GM12878 (cell line): Measurements from ENCODE around the gene MRPS9. TPM values are rescaled to one million over a fixed set of nuclear protein-coding genes. Genes with fewer than 3 reads are reported as not detected.

ENCODE experiments used
- MYB ChIP-seq: fragments of 150-350 bp; IDR thresholded peaks from 2 replicates; pipeline ENCODE4 v1.6.1; 2014; ENCODE audit warnings: mild to moderate bottlenecking, low read depth, low read length, borderline replicate concordance
- NBN ChIP-seq: fragments of 450-650 bp; IDR thresholded peaks from 2 replicates; pipeline ENCODE4 v1.6.1; 2016
- NR2C2 ChIP-seq: IDR thresholded peaks from 2 replicates; pipeline ENCODE4 v1.6.1; 2011; ENCODE audit warnings: borderline replicate concordance, low read depth; ENCODE audit not compliant: control insufficient read depth, insufficient read length
- WRNIP1 ChIP-seq: IDR thresholded peaks from 2 replicates; pipeline ENCODE4 v1.6.1; 2011; ENCODE audit warnings: low read depth, low read length, improper control_type of control experiment, borderline replicate concordance
- polyA plus RNA-seq, 11 experiments: library from polyadenylated mRNA; depleted of rRNA in 4 of 11; unstranded in 6 of 11; stranded (reverse) in 5 of 11; fragments of >200 nt; fragmentation: Nextera tagmentation in 4 of 11; fragmentation: Illumina TruSeq in 1 of 11; extraction: Ambion mirVana in 4 of 11; extraction: Trizol in 1 of 11; gene quantifications; 1 replicate in 1 of 11; 2 replicates in 10 of 11; pipeline versions ENCODE4 v1.2.1 to v1.2.3, GENCODE V29; 2011 to 2016; ENCODE audit warnings: inconsistent platforms in 2 of 11, missing spikeins in 2 of 11, low read depth in 1 of 11
- total RNA-seq, 4 experiments: library from RNA; depleted of rRNA in 3 of 4; stranded (reverse); fragments of >200 nt in 3 of 4; fragmentation: Illumina TruSeq in 1 of 4; extraction: Trizol in 1 of 4; gene quantifications; 2 replicates each; pipeline versions ENCODE4 v1.2.1 to v1.2.3, GENCODE V29; 2013 to 2021
- TF ChIP-seq, protein P1 (sequence below): fragments of 450-650 bp; formaldehyde crosslinking; IDR thresholded peaks from 2 replicates; pipeline ENCODE4 v1.4.0; 2022; ENCODE audit warnings: mild to moderate bottlenecking, moderate library complexity
- TF ChIP-seq, protein P2 (sequence below), 3 experiments: IDR thresholded peaks in 2 of 3; conservative IDR thresholded peaks in 1 of 3; 2 replicates each; pipeline ENCODE4 v1.5.1; 2011; ENCODE audit warnings: low read depth in 3 of 3, low read length in 3 of 3, mild to moderate bottlenecking in 3 of 3, control low read depth in 2 of 3, moderate library complexity in 2 of 3, inconsistent platforms in 1 of 3, mixed read lengths in 1 of 3; ENCODE audit not compliant: control insufficient read depth in 2 of 3, insufficient read depth in 1 of 3; ENCODE audit errors: extremely low read depth in 1 of 3

Gene MRPS9
- total and polyA plus RNA-seq, 10 of the 15 experiments (the other 5 are each of a cell fraction or from before 2014, with no cell fraction given) = 39.1 to 111 (median 63.4) TPM

DNA sequence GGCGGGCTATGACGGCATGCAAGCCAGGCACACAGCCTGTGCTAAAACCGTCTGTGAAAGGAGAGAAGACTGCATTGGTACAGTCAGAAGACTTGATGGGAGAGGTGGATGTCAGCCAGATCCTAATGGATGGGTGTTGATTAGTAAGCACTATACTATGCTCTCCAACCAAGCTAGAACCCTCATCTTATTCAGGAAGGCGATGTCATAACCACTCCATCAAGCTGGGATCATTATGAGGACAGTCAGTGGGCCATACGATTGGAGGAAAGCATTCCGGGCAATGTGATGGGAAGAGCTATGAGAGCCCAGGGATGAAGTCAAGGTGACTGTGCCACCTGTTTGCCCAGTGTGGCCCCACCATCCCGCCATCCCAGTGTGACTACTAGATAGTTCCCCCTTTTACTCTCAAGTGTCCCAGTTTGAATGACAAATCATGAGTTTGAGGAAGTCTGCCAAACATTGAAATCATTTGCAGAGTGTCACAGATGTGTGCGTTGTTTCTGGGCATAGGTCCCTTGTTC is 66.4 kb downstream of the MRPS9 start (continued):
- TF ChIP-seq, protein P1, sequence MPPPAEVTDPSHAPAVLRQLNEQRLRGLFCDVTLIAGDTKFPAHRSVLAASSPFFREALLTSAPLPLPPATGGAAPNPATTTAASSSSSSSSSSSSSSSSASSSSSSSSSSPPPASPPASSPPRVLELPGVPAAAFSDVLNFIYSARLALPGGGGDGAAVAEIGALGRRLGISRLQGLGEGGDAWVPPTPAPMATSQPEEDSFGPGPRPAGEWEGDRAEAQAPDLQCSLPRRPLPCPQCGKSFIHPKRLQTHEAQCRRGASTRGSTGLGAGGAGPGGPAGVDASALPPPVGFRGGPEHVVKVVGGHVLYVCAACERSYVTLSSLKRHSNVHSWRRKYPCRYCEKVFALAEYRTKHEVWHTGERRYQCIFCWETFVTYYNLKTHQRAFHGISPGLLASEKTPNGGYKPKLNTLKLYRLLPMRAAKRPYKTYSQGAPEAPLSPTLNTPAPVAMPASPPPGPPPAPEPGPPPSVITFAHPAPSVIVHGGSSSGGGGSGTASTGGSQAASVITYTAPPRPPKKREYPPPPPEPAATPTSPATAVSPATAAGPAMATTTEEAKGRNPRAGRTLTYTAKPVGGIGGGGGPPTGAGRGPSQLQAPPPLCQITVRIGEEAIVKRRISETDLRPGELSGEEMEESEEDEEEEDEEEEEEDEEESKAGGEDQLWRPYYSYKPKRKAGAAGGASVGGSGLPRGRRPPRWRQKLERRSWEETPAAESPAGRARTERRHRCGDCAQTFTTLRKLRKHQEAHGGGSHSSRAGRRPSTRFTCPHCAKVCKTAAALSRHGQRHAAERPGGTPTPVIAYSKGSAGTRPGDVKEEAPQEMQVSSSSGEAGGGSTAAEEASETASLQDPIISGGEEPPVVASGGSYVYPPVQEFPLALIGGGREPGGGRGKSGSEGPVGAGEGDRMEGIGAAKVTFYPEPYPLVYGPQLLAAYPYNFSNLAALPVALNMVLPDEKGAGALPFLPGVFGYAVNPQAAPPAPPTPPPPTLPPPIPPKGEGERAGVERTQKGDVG (CRISPR knock-in tag) = no peak
- no peak for TF ChIP-seq WRNIP1
- TF ChIP-seq NBN = no peak
- TF ChIP-seq, protein P2, sequence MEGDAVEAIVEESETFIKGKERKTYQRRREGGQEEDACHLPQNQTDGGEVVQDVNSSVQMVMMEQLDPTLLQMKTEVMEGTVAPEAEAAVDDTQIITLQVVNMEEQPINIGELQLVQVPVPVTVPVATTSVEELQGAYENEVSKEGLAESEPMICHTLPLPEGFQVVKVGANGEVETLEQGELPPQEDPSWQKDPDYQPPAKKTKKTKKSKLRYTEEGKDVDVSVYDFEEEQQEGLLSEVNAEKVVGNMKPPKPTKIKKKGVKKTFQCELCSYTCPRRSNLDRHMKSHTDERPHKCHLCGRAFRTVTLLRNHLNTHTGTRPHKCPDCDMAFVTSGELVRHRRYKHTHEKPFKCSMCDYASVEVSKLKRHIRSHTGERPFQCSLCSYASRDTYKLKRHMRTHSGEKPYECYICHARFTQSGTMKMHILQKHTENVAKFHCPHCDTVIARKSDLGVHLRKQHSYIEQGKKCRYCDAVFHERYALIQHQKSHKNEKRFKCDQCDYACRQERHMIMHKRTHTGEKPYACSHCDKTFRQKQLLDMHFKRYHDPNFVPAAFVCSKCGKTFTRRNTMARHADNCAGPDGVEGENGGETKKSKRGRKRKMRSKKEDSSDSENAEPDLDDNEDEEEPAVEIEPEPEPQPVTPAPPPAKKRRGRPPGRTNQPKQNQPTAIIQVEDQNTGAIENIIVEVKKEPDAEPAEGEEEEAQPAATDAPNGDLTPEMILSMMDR (IDR thresholded peaks at IDR 0.05 in 2 of 3, conservative IDR thresholded peaks at IDR 0.05 in 1 of 3; ENCODE audit: control insufficient read depth in 2 of 3, extremely low read depth in 1 of 3, insufficient read depth in 1 of 3, low read depth in 3 of 3, low read length in 3 of 3) = no peak
- no peak for TF ChIP-seq MYB
- no peak for TF ChIP-seq NR2C2
